Panc1 (cell line): Measurements from ENCODE around the gene TMEM182. TPM values are rescaled to one million over a fixed set of nuclear protein-coding genes. Genes with fewer than 3 reads are reported as not detected.
A peak's percentile ranks its signal among the peaks of the same experiment; 100 is the strongest.

Experiments
- ATAC-seq: fragments of 200-7000 bp; cut with Tn5 transposase; 2 replicates; pipeline ENCODE4 v1.9.1; 2020; ENCODE audit warnings: mild to moderate bottlenecking, moderate library complexity
- BruUV-seq: library from RNA; stranded (reverse); fragments of 400-500 nt; replicated peaks from 2 replicates; lab custom pipeline; 2021; lab: Mats Ljungman, UMichigan
- CTCF ChIA-PET: fragments of 300-600 bp; sonication (Branson Sonifier 250); formaldehyde crosslinking; loops from one replicate; lab custom pipeline; 2022; ENCODE audit warnings: antibody characterized with exemption; lab: Charles Lee
- POLR2A ChIA-PET: fragments of 300-600 bp; sonication (Branson Sonifier 250); formaldehyde crosslinking; loops from one replicate; lab custom pipeline; 2022; ENCODE audit warnings: antibody characterized with exemption; lab: Charles Lee
- DNase-seq: peaks from one replicate; pipeline ENCODE4 v3.0.0-alpha.2; 2010; ENCODE audit warnings: low read depth, low spot score
- H3K27ac ChIP-seq: 2 replicates; pipeline ENCODE4 v1.5.1; 2011; ENCODE audit warnings: mild to moderate bottlenecking, low read length, inconsistent platforms
- H3K27me3 ChIP-seq: fragments of 200-500 bp; sonication (Bioruptor generic); 2 replicates; pipeline ENCODE4 v1.6.0; 2014; ENCODE audit warnings: low read length, inconsistent platforms; ENCODE audit not compliant: control insufficient read depth, insufficient read depth
- H3K36me3 ChIP-seq: fragments of 200-500 bp; sonication (Bioruptor generic); 2 replicates; pipeline ENCODE4 v1.5.1; 2014; ENCODE audit warnings: inconsistent platforms, mild to moderate bottlenecking, low read length, moderate library complexity; ENCODE audit not compliant: control insufficient read depth, insufficient read depth
- H3K4me1 ChIP-seq: 2 replicates; pipeline ENCODE4 v1.5.1; 2011; ENCODE audit warnings: inconsistent platforms, mild to moderate bottlenecking, low read length, moderate library complexity; ENCODE audit not compliant: control insufficient read depth, insufficient read depth
- H3K4me3 ChIP-seq, 2 experiments: 2 replicates each; pipeline ENCODE4 v1.5.1; 2011 to 2012; ENCODE audit warnings: low read depth in 2 of 2, low read length in 2 of 2, mild to moderate bottlenecking in 2 of 2, inconsistent platforms in 1 of 2, moderate library complexity in 1 of 2
- H3K9me3 ChIP-seq: fragments of 200-500 bp; sonication (Bioruptor generic); 2 replicates; pipeline ENCODE4 v1.5.1; 2014; ENCODE audit warnings: low read depth, mild to moderate bottlenecking, inconsistent platforms, low read length, moderate library complexity; ENCODE audit not compliant: control insufficient read depth, insufficient read depth
- POLR2AphosphoS5 ChIP-seq: IDR thresholded peaks from 2 replicates; pipeline ENCODE4 v1.6.1; 2012; ENCODE audit warnings: mild to moderate bottlenecking, low read depth, low read length, moderate library complexity
- REST ChIP-seq, 2 experiments: IDR thresholded peaks; 2 replicates each; pipeline ENCODE4 v1.6.1; 2011 to 2012; ENCODE audit warnings: low read depth in 2 of 2, control low read depth in 1 of 2, low read length in 1 of 2, mild to moderate bottlenecking in 1 of 2, moderate library complexity in 1 of 2; ENCODE audit not compliant: insufficient read depth in 1 of 2
- SIN3A ChIP-seq: IDR thresholded peaks from 2 replicates; pipeline ENCODE4 v1.6.1; 2012; ENCODE audit warnings: low read depth, mild to moderate bottlenecking, low read length, moderate library complexity, borderline replicate concordance; ENCODE audit not compliant: insufficient read depth
- TCF7L2 ChIP-seq: IDR thresholded peaks from 2 replicates; pipeline ENCODE4 v1.6.1; 2011; ENCODE audit warnings: mild to moderate bottlenecking, low read depth, low read length, inconsistent platforms
- in situ Hi-C: cut with HindIII; loops from 2 replicates; pipeline ENCODE4 v1.10.0; 2016; ENCODE audit warnings: low sequenced_read_pairs, low pct_unique_long_range_greater_than_20kb
- intact Hi-C: fragments of 100-400 bp; cut with micrococcal nuclease; formaldehyde crosslinking; loops from one replicate; pipeline ENCODE4 v1.10.0; 2022; ENCODE audit not compliant: unreplicated experiment
- total RNA-seq: library from RNA; stranded (reverse); gene quantifications from one replicate; pipeline ENCODE4 v1.2.1, GENCODE V29; 2021; ENCODE audit not compliant: unreplicated experiment
- TF ChIP-seq, protein P1 (sequence below): fragments of 450-650 bp; IDR thresholded peaks from 2 replicates; pipeline ENCODE4 v1.5.1; 2017; ENCODE audit warnings: mild to moderate bottlenecking

Gene TMEM182
- total RNA-seq, 1 experiment from 2014 or later = 6.2 TPM

DNA sequence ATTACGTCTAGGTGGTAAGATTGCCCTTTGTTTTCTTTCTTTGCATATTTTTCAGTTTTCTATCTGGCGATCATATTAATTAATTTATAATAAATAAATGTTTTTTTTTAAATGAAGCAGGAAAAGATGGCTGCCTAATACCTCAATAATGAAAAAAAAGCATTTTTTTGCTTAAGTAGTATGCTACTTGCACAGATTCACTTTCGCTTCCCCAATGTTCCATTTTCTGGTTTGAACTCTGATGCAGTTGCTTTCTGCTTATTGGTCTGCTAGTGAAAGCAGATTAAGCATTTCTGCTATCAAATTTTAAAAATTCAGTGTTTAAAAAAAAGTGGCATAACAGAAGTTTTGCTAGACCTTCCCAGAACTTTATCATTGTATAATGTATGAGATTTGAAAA is 11.9 kb upstream of the TMEM182 start:
- no peak for DNase-seq
- in situ Hi-C loops (no loop called here), intact Hi-C loops (no loop called here)
- TF ChIP-seq SIN3A (no peak), TCF7L2 (no peak), REST (IDR thresholded peaks at IDR 0.05; ENCODE audit: insufficient read depth in 1 of 2, low read depth in 2 of 2, low read length in 1 of 2) (no peak), POLR2AphosphoS5 (no peak)
- TF ChIP-seq, protein P1, sequence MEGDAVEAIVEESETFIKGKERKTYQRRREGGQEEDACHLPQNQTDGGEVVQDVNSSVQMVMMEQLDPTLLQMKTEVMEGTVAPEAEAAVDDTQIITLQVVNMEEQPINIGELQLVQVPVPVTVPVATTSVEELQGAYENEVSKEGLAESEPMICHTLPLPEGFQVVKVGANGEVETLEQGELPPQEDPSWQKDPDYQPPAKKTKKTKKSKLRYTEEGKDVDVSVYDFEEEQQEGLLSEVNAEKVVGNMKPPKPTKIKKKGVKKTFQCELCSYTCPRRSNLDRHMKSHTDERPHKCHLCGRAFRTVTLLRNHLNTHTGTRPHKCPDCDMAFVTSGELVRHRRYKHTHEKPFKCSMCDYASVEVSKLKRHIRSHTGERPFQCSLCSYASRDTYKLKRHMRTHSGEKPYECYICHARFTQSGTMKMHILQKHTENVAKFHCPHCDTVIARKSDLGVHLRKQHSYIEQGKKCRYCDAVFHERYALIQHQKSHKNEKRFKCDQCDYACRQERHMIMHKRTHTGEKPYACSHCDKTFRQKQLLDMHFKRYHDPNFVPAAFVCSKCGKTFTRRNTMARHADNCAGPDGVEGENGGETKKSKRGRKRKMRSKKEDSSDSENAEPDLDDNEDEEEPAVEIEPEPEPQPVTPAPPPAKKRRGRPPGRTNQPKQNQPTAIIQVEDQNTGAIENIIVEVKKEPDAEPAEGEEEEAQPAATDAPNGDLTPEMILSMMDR = no peak
- Histone ChIP-seq H3K4me3 (no peak overlapping the region), H3K4me1 (no peaks in the 10 kb centered on the region), H3K27me3 (no peaks in the 10 kb centered on the region), H3K36me3 (no peaks in the 10 kb centered on the region), H3K27ac (no peak overlapping the region), H3K9me3 (no peaks in the 10 kb centered on the region)
- no peak for ATAC-seq
- BruUV-seq = no TSS peak
- POLR2A ChIA-PET = no interaction called here
- CTCF ChIA-PET = no interaction called here

GRCh38 chr2:102753563-102754159 is 8.2 kb upstream of the TMEM182 start:
- Histone ChIP-seq H3K4me3 (no peak overlapping the region), H3K4me1 (no peaks in the 10 kb centered on the region), H3K9me3 (no peaks in the 10 kb centered on the region), H3K27ac (no peak overlapping the region), H3K36me3 (no peaks in the 10 kb centered on the region), H3K27me3 (no peaks in the 10 kb centered on the region)
- in situ Hi-C loops (no loop called here), intact Hi-C loops (loop anchor here (1.0 kb wide), 1 partner anchor 53 kb away; no protein-coding TSS in a partner anchor)
- peak; percentile 62; the same call in 1 of the 2 replicates for ATAC-seq
- POLR2A ChIA-PET = interaction anchor here (0.7 to 0.8 kb wide), 2 partner anchors 29 to 329 kb away, joined by 3 read pairs; no protein-coding TSS in a partner anchor
- CTCF ChIA-PET = interaction anchor here (0.5 to 1.9 kb wide), 7 partner anchors 9 to 1123 kb away, joined by 3 to 18 read pairs (median 4); a partner anchor contains a TSS
- BruUV-seq = no TSS peak
- TF ChIP-seq, protein P1 = peak; percentile 84
- no peak for TF ChIP-seq SIN3A
- DNase-seq = peak; percentile 35
